Activated naive CD4-positive, alpha-beta T cell treated with anti-CD3 and anti-CD28 coated beads, Interleukin-2, amount 50 U/mL, for 72 hours (primary cell): Measurements from ENCODE around the gene TOX2. TPM values are rescaled to one million over a fixed set of nuclear protein-coding genes. Genes with fewer than 3 reads are reported as not detected.
A peak's percentile ranks its signal among the peaks of the same experiment; 100 is the strongest.

Source experiments
- ATAC-seq, 2 donors: fragments of 150-1000 bp; cut with Tn5 transposase; 2 replicates each; pipeline ENCODE4 v1.10.0; 2021; ENCODE audit warnings: mild to moderate bottlenecking in 2 of 2, moderate library complexity in 2 of 2
- DNase-seq, 2 donors: peaks; one replicate each; pipeline ENCODE4 v3.0.0; 2021 to 2022; ENCODE audit warnings: low spot score in 2 of 2
- H3K27ac Mint-ChIP-seq, 2 donors: one replicate each; pipeline ENCODE4 v1.8.0; 2022; ENCODE audit warnings: mild to moderate bottlenecking in 2 of 2, mixed read lengths in 2 of 2
- H3K36me3 Mint-ChIP-seq, 2 donors: one replicate each; pipeline ENCODE4 v1.8.0; 2022; ENCODE audit warnings: mixed read lengths in 2 of 2
- H3K9me3 Mint-ChIP-seq, 2 donors: one replicate each; pipeline ENCODE4 v1.8.0; 2022; ENCODE audit warnings: mixed read lengths in 2 of 2
- total RNA-seq, 2 donors: library from RNA; stranded (reverse); gene quantifications; one replicate each; pipeline ENCODE4 v1.2.3, GENCODE V29; 2022

The TOX2 gene
- total RNA-seq, 2 donors from 2014 or later = 1.5 to 3.6 TPM

GRCh38 chr20:44053046-44053445 is 138.4 kb downstream of the TOX2 start:
- ATAC-seq = no peak
- no peak for DNase-seq
- H3K9me3 Mint-ChIP-seq = no peaks in the 10 kb centered on the region
- no peak overlapping the region for H3K27ac Mint-ChIP-seq
- H3K36me3 Mint-ChIP-seq = no peaks in the 10 kb centered on the region

- DNase-seq (no peak), ATAC-seq (no peak)
- no peak overlapping the region for H3K27ac Mint-ChIP-seq
- H3K36me3 Mint-ChIP-seq = peaks cover 0 to 9% of the 10 kb centered on the region in 2 donors
- peaks cover 0 to 8% of the 10 kb centered on the region in 2 donors for H3K9me3 Mint-ChIP-seq
Measured at GRCh38 chr20:44054118-44054517, 139.5 kb downstream of the TOX2 start.

- Mint-ChIP-seq H3K36me3 (peaks cover 0 to 9% of the 10 kb centered on the region in 2 donors), H3K9me3 (peaks cover 0 to 8% of the 10 kb centered on the region in 2 donors), H3K27ac (peak overlapping the region in 1 of 2 donors; percentile 6)
- no peak for DNase-seq
- peak in 1 of 2 donors; percentile 48 for ATAC-seq
Measured at GRCh38 chr20:44054849-44055248, 140.2 kb downstream of the TOX2 start.

DNA sequence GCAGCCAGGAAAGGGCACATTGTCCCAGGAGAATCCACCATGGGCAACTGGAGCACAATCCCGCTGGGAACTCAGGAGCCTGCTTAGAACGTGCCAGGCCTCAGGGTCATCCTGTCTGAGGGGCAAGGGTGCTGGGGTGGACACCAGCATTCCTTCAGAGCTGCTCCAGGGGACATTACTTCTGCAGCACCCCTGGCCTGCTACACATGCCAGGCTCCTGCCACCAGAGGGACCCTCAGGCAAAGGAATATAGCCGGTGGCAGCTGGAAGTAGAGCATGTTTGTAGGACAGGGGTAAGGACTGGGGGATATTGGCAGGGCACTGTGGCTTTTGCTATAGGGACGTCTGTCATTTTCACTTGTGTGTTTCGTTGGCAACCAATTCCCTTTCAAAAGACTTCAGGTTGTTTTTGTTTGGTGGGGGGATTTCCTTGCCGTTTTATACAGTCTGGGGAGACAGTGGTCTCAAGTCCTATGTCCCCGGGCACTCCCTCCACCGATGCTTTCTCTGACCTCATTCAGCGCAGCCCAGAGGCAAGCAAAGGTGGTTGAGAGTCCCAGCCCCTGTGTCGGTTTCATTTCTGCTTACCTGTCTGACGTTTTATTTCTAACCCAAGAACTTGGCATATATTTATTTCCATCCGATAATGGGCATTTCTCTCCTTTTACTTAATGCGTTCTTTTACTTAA is 141.5 kb downstream of the TOX2 start:
- H3K27ac Mint-ChIP-seq = no peak overlapping the region
- H3K9me3 Mint-ChIP-seq = peaks cover 0 to 15% of the 10 kb centered on the region in 2 donors
- H3K36me3 Mint-ChIP-seq = peaks cover 0 to 15% of the 10 kb centered on the region in 2 donors
- peak in 1 of 2 donors; percentile 38 for DNase-seq
- ATAC-seq = peak; percentile 70 to 86

DNA sequence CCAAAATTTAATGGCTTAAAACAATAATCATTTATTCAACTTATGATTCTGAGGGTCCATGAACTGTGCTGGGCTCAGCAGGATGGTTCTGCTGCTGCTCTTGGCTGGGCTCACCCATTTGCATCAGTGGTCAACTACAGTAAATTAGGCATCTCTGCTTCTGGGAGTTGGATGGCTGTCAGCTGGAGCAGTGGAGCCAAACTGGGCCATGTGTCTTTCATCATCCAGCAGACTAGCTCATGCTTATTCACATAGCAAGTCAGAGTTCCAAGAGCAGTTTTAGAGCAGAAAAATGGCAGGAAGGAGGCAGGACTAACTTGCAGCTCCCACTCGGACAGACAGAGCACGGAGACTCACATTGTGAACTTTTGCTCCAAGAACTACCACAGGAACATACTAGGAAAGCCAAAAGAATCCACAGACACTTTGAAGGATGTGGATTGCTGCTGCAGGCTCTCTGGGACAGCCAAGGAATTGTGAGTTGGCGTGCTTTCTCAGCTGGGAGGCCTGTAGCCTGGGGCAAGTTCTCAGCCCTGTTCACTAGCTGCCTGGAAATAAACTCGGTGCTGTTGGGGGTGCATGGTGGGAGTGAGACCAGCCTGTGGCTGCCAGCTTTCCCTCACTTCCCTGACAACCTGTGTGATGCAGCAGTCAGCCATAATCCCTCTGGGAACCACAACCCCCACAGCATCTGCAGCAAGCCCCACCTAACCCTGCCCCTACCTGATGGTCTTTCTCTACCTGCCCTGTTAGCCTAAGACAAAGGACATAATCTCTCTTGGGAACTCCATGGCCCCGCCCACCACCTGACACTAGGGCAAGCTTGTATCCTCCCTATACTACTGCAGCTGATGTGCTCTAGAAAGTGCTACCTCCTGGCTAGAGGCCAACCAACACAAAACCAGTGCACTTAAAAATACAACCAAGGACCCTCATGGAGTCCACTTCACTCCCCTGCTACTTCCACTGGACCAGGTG is 143.3 kb downstream of the TOX2 start:
- no peak for DNase-seq

DNA sequence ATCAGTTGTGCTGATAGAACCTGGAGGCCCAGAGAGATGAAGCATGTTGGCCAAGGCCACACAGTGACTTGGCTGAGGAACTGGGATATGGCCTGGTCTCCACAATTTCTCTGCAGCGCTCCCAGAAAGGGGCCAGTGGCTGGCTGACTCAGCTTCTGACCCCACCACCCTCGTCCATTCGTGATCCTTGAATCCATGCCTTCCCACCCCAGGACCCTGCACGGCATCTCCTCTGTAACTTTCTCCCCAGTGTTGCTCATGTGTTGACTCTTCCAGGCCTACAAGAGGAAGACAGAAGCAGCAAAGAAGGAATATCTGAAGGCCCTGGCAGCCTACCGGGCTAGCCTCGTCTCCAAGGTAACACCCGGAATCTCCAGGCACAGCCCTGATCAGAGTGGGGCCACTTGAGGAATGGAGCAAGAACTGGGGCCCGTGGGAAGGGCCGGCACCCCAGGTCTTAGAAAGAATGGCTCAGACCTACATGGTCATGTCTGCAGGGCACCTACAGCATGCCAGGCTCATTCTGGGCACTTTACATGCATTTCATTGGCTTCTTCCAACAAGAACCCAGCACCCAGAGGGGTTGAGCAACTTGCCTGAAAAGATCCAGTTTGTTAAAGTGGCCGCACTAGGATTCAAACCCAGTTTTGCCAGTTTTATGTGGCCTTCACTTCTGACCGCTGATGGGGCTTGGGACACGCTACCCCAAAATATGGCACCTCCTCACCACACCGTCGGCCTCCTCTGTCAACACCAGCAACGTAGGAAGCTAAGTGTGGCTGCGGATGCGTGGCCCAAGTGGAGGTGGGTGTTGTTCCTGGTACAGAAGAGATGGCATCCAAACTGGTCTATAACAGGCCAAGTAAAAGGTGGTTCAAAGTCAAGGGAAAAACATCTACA is 150.1 kb downstream of the TOX2 start:
- H3K27ac Mint-ChIP-seq = no peak overlapping the region
- H3K36me3 Mint-ChIP-seq = peaks cover 0 to 7% of the 10 kb centered on the region in 2 donors
- H3K9me3 Mint-ChIP-seq = peaks cover 4 to 11% of the 10 kb centered on the region in 2 donors
- DNase-seq (no peak), ATAC-seq (no peak)

More for the DNA sequence above, 143.3 kb downstream of the TOX2 start:
- Mint-ChIP-seq H3K36me3 (peaks cover 0 to 16% of the 10 kb centered on the region in 2 donors), H3K27ac (no peak overlapping the region), H3K9me3 (peaks cover 4 to 20% of the 10 kb centered on the region in 2 donors)
- no peak for ATAC-seq

DNA sequence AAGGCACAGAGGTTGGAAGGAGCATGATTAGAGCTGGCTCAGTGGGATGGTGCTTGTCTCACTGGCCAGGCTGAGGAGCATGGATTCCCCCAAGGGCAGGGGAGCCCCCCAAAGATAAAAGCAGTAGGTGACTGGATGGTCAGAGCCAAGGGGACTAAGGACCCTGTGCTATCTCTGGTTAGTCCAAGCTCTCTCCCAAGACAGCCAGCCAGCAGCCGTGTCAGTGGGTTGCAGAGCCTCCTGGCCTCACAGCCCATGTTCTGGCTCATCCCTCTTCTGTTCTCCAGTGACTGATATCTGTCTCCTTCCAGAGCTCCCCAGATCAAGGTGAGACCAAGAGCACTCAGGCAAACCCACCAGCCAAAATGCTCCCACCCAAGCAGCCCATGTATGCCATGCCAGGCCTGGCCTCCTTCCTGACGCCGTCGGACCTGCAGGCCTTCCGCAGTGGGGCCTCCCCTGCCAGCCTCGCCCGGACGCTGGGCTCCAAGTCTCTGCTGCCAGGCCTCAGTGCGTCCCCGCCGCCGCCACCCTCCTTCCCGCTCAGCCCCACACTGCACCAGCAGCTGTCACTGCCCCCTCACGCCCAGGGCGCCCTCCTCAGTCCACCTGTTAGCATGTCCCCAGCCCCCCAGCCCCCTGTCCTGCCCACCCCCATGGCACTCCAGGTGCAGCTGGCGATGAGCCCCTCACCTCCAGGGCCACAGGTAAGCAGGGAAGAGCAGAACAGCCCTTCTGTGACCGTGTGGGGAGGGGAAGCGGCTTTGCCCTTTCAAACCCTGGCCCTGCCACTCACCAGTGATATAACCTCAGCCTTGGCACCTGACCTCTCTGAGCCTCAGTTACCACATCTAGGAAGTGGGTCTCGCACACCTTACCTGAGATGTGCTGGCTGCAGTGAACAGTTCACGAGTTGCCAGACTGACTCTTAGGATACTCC is 151.0 kb downstream of the TOX2 start:
- ATAC-seq (no peak), DNase-seq (no peak)
- Mint-ChIP-seq H3K27ac (no peak overlapping the region), H3K36me3 (peaks cover 0 to 6% of the 10 kb centered on the region in 2 donors), H3K9me3 (peaks cover 4 to 9% of the 10 kb centered on the region in 2 donors)

- H3K27ac Mint-ChIP-seq = peak overlapping the region in 1 of 2 donors; percentile 99
- no peak for DNase-seq
- no peaks in the 10 kb centered on the region for H3K36me3 Mint-ChIP-seq
- ATAC-seq = no peak
- peaks cover under 1 to 1% of the 10 kb centered on the region in 2 donors for H3K9me3 Mint-ChIP-seq
Measured at GRCh38 chr20:44066645-44067606, 152.3 kb downstream of the TOX2 start.

DNA sequence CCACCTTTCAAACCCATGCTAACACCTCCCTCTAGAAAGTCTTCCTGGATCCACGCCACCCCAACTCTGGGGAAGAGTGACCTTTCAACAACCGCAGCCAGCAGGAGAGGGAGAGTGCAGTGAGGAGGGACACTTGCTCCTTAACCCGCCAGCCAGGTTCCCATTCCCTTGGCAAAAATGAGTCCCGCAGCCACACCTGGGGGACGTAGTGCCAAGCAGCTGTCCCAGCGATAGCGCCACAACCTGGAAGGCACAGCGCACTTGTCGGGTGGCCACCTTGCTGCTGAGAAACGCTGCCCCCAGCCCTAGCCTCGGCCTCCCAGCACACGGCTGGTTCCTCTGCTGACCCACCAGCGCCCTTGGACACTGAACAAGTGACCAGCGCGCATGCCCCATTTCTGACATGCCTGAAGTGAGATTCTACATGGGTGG is 153.0 kb downstream of the TOX2 start:
- H3K36me3 Mint-ChIP-seq = no peaks in the 10 kb centered on the region
- ATAC-seq (no peak), DNase-seq (no peak)
- H3K9me3 Mint-ChIP-seq = no peaks in the 10 kb centered on the region
- peak overlapping the region in 1 of 2 donors; percentile 99 for H3K27ac Mint-ChIP-seq

GRCh38 chr20:44068316-44069201 is 153.9 kb downstream of the TOX2 start:
- no peaks in the 10 kb centered on the region for H3K36me3 Mint-ChIP-seq
- DNase-seq (no peak), ATAC-seq (peak; percentile 26 to 34)
- H3K27ac Mint-ChIP-seq = peak overlapping the region; percentile 98 to 99
- no peaks in the 10 kb centered on the region for H3K9me3 Mint-ChIP-seq

DNA sequence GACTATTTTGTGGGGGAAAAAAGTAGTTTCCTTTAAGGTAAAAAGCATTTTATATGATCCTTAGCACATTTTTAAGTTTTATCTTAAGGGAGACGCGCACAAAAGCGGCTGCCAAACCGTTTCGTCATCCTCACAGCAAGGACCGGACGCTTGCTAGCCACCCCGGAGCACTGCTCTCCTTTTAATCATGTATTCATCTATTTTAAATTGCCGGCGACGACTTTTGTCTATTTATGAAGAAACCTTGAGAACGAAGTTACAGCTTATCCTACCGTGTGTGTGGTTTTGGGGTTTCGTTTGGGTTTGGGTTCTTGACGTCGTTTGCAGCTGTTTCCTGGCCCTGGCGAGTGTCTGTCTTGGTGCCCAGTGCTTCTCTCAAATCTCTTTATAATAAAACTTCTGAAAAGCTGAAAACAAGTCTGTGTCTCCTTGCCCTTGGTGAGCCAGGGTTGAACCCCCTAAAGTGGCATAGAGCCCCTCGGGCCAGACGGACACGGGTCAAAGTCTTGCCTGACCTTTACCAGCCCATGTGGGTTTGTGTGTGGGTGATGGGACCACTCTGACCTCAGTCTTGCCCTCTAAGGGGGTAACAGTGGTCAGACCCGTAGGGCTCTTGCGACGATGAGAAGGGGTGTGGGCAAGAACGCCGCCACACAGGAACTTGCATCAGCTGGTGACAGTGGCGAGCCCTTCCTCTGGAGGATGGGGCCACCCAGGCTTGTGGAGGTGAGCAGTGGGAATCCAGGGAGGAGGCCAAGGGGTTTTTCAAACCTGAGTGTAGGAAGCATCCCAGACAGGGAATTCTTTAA is 154.8 kb downstream of the TOX2 start:
- Mint-ChIP-seq H3K27ac (peak overlapping the region; percentile 98 to 99), H3K36me3 (no peaks in the 10 kb centered on the region), H3K9me3 (no peaks in the 10 kb centered on the region)
- ATAC-seq = peak; percentile 68 to 79
- peak; percentile 47 to 82 for DNase-seq

GRCh38 chr20:44070139-44070900 is 155.7 kb downstream of the TOX2 start:
- no peaks in the 10 kb centered on the region for H3K36me3 Mint-ChIP-seq
- H3K27ac Mint-ChIP-seq = peak overlapping the region; percentile 98 to 99
- no peaks in the 10 kb centered on the region for H3K9me3 Mint-ChIP-seq
- ATAC-seq (peak; percentile 56), DNase-seq (peak in 1 of 2 donors; percentile 65)
